T-helper 17 cell (primary cell): Measurements from ENCODE around the gene PEDS1. TPM values are rescaled to one million over a fixed set of nuclear protein-coding genes. Genes with fewer than 3 reads are reported as not detected.

Experiments
- ATAC-seq: fragments of 150-1000 bp; cut with Tn5 transposase; 2 replicates; pipeline ENCODE4 v1.10.0; 2021; ENCODE audit warnings: mild to moderate bottlenecking, moderate library complexity
- DNase-seq, 3 donors: peaks; one replicate each; pipeline versions ENCODE4 v3.0.0 to v3.0.0-alpha.2; 2020 to 2021
- H3K9me3 ChIP-seq: one replicate; pipeline ENCODE4 v1.7.0; 2013; ENCODE audit warnings: low read length, mild to moderate bottlenecking; ENCODE audit not compliant: control insufficient read depth, poor library complexity, severe bottlenecking
- H3K27ac Mint-ChIP-seq: one replicate; pipeline ENCODE4 v1.8.0; 2022; ENCODE audit warnings: mild to moderate bottlenecking, moderate library complexity, mixed read lengths
- H3K27me3 Mint-ChIP-seq: one replicate; pipeline ENCODE4 v1.8.0; 2022; ENCODE audit warnings: mixed read lengths
- H3K36me3 Mint-ChIP-seq: one replicate; pipeline ENCODE4 v1.8.0; 2022; ENCODE audit warnings: low read depth, mixed read lengths
- H3K4me1 Mint-ChIP-seq: one replicate; pipeline ENCODE4 v1.8.0; 2022; ENCODE audit warnings: mild to moderate bottlenecking, mixed read lengths
- H3K4me3 Mint-ChIP-seq: one replicate; pipeline ENCODE4 v1.8.0; 2022; ENCODE audit warnings: mild to moderate bottlenecking, moderate library complexity, mixed read lengths
- total RNA-seq, 4 donors: library from RNA in 2 of 4; stranded (reverse) in 2 of 4; gene quantifications; one replicate each; pipeline ENCODE4 v1.2.3 and lab custom pipeline; 2022 to 2026

PEDS1 gene
- total RNA-seq, 2 donors from 2014 or later: 14.3 to 22.6 TPM

DNA sequence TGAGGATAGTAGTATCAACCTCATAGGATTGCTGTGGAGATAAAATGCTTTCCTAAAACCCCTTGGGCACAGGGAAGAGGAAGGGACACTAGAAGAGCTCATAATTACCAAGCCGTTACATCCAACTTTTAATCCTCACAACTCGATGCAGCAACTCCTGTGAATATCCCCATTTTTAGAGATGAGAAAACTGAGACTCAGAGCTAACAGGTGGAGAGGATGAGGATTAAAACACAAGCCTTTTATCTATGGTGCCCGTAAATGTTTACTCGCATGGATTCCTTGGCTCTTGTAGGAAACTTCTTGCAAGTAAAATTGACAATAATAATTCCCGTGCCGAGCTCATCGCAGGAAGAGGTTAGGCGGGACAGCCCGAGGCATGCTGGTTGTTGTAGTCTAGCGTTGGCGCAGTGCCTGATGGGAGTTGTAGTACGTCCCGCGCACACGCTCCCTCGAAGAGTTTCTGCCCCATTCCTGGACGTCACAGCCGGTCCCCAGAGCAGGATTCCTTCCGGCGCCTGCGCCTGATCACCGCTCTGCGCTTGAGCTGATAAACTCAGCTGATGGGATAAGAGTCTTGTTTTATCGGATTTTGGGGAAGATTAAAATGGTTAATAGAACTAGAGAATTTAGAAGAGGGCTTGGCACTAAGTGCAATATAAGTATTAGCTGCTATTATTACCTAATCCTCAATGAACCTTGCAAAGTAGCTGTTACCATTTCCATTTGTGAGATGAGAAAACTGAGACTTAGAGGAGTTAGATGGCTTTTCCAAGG lies 37.7 kb downstream of the PEDS1 start:
- H3K9me3 ChIP-seq: no peaks in the 10 kb centered on the region
- ATAC-seq (peak; percentile 87), DNase-seq (peak; percentile 79 to 84 (median 79))
- peaks cover 5% of the 10 kb centered on the region for H3K36me3 Mint-ChIP-seq
- H3K4me3 Mint-ChIP-seq: peak overlapping the region; percentile 88
- peak overlapping the region; percentile 88 for H3K27ac Mint-ChIP-seq
- peaks cover 44% of the 10 kb centered on the region for H3K4me1 Mint-ChIP-seq
- no peaks in the 10 kb centered on the region for H3K27me3 Mint-ChIP-seq

DNA sequence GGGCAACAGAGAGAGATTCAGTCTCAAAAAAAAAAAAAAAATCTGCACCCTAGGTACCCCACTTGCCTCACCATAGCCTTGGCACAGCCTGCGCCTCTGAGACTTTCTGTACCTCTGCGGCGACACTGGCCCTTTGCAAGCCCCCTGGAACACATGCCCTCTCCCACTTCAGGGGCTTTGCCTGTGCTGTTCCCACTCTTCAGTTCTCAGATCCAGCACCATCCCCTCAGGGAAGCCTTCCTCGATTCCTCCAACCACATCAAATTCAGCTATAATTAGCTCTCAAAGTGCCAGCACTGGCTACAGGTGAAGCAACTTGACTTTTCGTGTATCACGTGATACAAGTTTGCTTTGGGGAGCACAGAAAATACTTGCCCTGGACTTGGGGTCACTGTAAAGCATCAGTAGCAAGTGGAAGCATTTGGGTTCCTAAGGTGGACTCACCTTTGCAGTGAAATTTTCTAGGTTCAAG lies 38.4 kb downstream of the PEDS1 start:
- ATAC-seq (no peak), DNase-seq (no peak)
- H3K27ac Mint-ChIP-seq: peak overlapping the region; percentile 88
- H3K4me1 Mint-ChIP-seq: peaks cover 50% of the 10 kb centered on the region
- H3K9me3 ChIP-seq: no peaks in the 10 kb centered on the region
- H3K27me3 Mint-ChIP-seq: no peaks in the 10 kb centered on the region
- H3K36me3 Mint-ChIP-seq: peaks cover 7% of the 10 kb centered on the region
- H3K4me3 Mint-ChIP-seq: peak overlapping the region; percentile 88

DNA sequence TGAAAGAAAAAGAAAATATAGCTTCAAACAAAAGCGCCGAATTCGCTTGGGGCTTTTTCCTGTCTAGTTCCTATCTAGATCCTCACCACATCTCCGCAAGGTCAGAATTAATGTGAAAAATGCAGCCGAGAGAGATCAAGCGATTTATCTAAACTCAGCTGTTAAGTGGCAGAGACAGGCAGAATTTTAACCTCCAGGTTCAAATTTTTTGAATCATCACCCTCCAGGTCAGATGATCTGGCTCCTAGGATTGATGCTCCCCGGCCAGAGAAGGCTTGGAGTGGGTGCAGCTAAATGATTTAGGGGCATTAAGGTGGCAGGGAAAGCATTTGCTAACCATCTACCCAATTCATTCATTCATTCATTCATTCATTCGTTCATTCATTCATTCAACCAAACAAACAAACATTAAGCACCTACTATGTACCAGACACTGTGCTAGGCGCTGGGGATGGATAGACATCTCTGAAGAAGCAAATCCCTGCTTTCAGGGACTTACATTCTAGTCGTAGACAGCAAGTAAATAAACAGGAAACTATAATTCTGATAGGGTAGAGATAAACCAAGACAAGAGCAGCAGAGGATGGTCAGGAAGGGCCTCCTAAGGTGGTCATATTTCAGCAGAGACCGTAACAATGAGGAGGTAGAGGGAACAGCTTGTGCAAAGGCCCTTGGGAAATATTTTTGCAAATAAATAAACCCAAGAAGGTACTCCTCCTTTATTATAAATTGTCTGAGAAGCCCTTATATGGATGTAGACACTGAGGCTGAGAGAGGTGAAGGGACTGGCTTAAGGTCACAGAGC lies 39.9 kb downstream of the PEDS1 start:
- Mint-ChIP-seq H3K4me1 (peaks cover 62% of the 10 kb centered on the region), H3K36me3 (peaks cover 7% of the 10 kb centered on the region), H3K27me3 (no peaks in the 10 kb centered on the region), H3K4me3 (peak overlapping the region; percentile 99), H3K27ac (peak overlapping the region; percentile 99)
- H3K9me3 ChIP-seq: no peaks in the 10 kb centered on the region
- no peak for DNase-seq
- ATAC-seq: no peak

DNA sequence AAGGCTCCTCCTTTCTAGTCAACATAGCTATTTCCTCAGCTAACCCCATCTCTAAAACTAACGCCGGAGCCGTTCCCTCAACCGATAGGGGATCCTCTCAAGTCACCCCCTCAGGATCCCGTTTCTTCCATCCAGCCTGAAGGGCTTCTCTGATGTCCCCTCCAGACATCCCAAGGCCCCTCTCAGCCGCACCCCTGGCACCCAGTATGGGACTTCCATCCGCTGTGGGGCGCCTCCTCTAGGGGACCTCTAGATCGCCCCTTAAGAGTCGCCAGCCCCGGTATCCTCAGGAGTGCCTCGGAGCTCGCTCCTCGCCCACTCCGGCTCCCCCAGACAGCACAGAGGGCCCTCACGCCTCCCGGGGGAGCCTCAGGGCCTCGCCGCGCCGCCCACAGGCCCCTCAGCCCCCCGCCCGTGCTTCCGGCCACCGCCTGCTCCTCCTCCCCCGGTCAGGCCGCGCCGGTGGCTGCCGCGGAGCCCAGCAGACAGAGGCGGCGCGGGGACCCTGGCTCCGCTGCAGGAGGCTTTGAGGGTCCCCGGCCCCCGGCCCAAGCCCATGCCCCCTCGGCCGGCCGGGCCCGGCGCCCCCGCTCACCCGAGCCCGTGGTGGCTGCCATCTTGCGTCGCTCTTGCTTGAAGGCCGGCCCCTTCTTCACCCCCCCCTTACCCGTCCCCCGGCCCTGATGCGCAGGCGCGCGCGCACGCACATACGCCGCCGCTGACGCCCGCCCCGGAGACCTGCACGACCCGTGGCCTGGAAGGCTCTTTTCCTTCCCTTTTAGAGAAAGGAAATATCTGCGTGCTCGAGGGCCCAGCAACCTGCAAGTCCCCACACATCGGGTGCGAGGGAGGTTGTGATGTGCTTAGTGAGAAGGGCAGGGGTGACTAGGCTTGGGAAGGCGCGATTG lies 40.8 kb downstream of the PEDS1 start, which contains the start of gene UBE2V1:
Gene UBE2V1 (minus strand): TSS at position 639 of the 908 bp plus-strand sequence. CDS start 22 bp downstream, at position 617.
- Mint-ChIP-seq H3K27me3 (no peaks in the 10 kb centered on the region), H3K4me1 (peaks cover 70% of the 10 kb centered on the region), H3K4me3 (peak within 1 kb of the TSS; percentile 99)

DNA sequence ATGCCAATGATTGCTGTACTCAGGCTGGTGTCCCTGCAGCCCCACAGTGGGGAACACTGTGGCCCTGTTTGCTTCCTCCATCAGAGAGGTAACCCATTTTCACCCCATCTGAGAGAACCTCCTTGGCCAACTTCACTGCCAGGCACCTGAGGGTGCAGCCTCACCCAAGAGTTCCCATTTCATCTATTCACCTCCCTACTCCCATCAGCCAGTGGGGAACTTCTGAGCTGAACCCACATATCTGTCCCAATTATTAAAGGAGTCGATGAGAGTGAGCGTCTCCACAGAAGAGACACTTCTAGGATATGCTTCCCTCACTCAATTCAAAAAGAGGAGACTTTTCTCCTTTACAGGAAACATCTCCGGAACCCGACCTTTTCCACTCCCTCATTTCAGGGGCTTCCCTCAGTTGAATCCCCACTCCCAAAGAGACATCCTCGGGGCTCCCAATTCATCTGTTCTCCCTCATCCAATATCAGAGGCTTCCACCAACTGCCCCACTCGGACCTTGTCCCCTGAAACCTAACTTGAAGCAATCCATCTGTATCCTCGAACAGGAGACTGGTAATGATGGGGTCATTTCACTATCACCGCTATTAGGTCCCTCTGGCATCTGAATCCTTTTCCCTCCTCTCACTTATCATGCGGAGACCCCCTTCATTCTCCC lies 41.6 kb downstream of the PEDS1 start:
- Mint-ChIP-seq H3K4me1 (peaks cover 78% of the 10 kb centered on the region), H3K27ac (peak overlapping the region; percentile 99), H3K36me3 (peaks cover 12% of the 10 kb centered on the region), H3K4me3 (peak overlapping the region; percentile 99), H3K27me3 (no peaks in the 10 kb centered on the region)
- ATAC-seq: no peak
- no peak for DNase-seq
- H3K9me3 ChIP-seq: no peaks in the 10 kb centered on the region

More for the DNA sequence above, 40.8 kb downstream of the PEDS1 start, which contains the start of gene UBE2V1:
- ATAC-seq (peak; percentile 82), DNase-seq (peak; percentile 78 to 86 (median 85))
- Mint-ChIP-seq H3K36me3 (peaks cover 10% of the 10 kb centered on the region), H3K27ac (peak within 1 kb of the TSS; percentile 99)
- no peaks in the 10 kb centered on the region for H3K9me3 ChIP-seq

DNA sequence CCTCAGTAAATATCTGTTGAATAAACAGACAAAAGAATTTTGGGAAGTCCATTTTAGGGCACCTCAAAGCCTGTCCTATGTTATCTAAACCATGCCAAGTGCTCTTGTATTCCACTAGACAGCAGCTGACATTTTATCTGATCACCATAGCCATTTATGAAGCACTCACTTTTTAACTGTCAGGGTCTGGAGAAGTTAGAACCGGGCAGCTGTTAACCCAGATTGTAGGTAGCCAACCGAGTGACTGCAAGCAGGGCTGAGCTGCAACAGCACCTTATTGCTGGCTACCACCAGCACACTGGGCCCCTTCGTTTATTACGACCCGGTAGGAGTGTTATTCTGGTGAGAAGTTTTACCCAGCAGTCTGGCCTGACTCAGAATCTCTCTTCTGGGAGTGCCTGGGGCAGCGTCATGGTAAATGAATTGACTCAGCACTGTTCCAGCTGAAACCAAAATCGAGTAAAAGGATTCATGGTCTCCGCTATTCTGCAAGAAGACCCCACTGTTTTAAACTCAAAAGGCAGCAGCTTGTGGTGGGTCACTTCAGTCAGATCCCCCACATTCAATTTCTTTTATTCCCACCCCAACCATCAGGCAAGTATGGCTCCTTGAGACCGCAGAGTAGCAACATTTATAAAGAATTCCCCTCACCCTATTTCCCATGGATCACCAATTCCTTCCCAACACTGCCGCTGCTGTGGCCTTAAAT lies 42.2 kb downstream of the PEDS1 start:
- Mint-ChIP-seq H3K36me3 (peaks cover 12% of the 10 kb centered on the region), H3K4me3 (peak overlapping the region; percentile 99), H3K27me3 (no peaks in the 10 kb centered on the region), H3K27ac (peak overlapping the region; percentile 99), H3K4me1 (peaks cover 76% of the 10 kb centered on the region)
- H3K9me3 ChIP-seq: no peaks in the 10 kb centered on the region
- ATAC-seq (no peak), DNase-seq (no peak)

DNA sequence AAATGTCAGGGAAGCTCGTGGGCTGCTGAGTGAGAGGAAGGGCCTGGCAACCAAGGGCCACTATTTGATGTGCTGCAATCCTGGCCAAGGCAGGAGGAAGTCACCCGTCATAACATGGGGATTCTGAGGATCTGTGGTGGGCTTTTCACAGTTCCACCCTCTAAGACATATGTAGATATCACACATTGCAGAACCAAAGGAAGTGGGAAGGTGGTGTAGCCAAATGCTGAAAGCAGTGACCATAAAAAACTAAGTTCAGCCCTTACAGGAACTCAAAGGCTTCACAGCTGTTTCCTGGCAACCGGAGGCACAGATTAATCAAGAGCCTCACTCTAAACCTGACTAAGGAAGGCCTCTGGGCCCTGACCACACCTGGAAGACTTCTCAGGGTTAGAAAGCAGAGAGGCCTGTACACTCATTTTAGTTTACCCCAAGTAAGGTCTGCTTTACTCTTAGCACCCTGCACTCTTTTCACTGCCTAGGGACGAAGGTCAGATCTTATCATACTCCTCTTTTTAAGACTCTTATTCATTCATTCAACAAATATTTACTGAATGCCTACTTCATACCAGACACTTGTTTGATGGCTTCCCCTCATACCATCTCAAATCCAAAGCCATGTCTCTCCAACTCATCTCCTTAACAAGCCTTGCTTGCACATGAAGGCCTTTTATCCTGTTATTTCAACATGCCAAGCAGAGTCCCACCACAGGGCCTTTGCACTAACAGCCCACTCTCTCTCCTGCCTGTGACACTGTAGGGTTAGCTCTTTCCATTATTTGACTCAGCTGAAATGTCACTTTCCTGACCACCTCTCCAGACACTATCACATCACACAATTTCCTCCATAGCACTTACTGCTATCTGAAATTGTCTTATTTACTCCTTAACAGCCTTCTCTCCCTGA lies 43.1 kb downstream of the PEDS1 start:
- Mint-ChIP-seq H3K4me3 (peak overlapping the region; percentile 80), H3K4me1 (peaks cover 73% of the 10 kb centered on the region), H3K27me3 (no peaks in the 10 kb centered on the region), H3K36me3 (peaks cover 10% of the 10 kb centered on the region), H3K27ac (peak overlapping the region; percentile 99)
- DNase-seq (no peak), ATAC-seq (peak; percentile 16)
- H3K9me3 ChIP-seq: no peaks in the 10 kb centered on the region

DNA sequence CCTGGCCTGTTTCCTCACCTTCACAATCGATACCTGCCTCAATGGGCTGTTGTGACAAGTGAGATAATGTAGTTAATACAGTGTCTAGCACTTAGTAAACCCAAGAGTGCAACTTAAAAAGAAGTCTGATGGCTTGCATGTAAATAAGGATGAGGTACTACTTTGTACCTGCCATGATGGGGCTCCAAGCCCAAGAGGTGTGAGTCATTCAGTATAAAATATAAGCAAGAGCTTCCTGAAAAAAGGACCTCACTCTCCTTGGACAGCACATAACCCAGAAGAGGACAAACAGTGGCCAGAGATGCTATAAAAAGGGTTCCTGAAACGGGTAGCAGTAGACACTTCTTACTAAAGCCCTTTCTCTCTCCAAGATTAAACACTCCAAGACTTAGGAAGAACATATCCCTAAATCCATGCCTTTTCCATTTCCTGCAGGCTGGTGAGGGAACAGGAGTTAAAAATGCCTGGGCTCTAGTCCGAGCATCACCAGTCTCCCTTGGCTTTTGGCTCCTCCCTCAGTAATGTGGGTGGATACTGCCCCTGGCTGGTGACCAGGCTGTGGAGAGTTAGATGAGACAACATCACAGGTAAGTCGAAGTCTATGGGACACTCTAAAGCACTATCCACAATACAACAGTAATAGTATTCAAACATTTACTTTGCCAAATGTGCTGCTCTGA lies 44.8 kb downstream of the PEDS1 start:
- H3K4me3 Mint-ChIP-seq: no peak overlapping the region

DNA sequence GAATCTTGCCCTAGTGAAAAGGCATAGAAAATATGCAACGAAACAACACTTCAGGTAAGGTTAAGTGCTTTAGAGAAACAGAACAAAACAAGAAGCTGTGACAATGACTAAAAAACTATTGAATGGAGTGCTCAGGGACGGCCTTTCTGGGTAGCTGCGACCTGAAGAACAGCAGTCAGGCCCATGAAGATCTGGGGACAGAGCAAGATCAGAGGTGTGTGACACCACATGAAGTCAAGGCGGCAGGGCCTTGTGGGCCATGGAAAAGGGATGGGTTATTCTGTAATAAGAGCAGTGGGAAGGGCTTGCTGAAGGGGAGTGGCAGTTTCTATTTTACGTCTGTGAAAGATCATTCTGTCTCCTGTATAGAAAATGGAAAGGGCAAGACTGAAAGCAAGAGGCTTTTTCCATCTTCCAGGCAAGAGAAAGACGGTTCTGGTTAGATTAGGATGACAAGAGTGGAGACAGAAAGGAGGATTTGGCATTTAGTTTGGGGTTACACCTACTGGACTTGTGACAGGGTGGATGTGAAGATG lies 45.7 kb downstream of the PEDS1 start:
- no peaks in the 10 kb centered on the region for H3K27me3 Mint-ChIP-seq
- ATAC-seq (no peak), DNase-seq (no peak)
- peaks cover 11% of the 10 kb centered on the region for H3K36me3 Mint-ChIP-seq
- peak overlapping the region; percentile 88 for H3K27ac Mint-ChIP-seq
- no peaks in the 10 kb centered on the region for H3K9me3 ChIP-seq
- H3K4me1 Mint-ChIP-seq: peaks cover 62% of the 10 kb centered on the region
- H3K4me3 Mint-ChIP-seq: peak overlapping the region; percentile 77

More for the DNA sequence above, 44.8 kb downstream of the PEDS1 start:
- no peak for DNase-seq
- peaks cover 10% of the 10 kb centered on the region for H3K36me3 Mint-ChIP-seq
- H3K27me3 Mint-ChIP-seq: no peaks in the 10 kb centered on the region
- peak overlapping the region; percentile 88 for H3K27ac Mint-ChIP-seq
- no peak for ATAC-seq
- no peaks in the 10 kb centered on the region for H3K9me3 ChIP-seq
- peaks cover 65% of the 10 kb centered on the region for H3K4me1 Mint-ChIP-seq

DNA sequence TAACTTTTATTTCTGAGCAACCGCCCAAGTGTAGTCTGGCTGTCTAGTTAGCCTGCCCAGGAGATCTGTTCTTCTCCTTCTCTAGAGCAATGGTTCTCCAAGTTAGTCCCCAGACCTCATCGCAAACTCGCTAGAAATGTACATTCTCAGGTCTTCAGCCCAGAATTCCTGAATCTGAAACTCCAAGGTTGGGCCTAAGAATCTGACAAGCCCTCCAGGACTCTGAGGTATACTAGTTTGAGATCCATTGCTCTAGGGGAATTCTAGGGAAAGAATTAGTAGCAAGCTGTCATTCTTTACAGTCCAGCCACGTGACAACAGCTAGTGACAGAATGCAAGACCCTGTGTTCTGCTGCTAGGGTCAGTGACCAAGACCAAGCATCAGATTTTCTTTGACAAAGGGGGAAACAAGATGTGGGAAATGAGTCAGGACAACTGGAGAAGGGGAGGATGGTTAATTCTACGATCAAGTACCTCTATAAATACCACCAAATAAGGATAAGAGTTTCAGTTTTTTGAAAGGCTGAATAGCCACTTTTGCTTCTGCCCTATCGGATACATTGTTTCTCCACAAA lies 46.4 kb downstream of the PEDS1 start:
- no peak for ATAC-seq
- H3K27me3 Mint-ChIP-seq: no peaks in the 10 kb centered on the region
- H3K36me3 Mint-ChIP-seq: peaks cover 10% of the 10 kb centered on the region
- H3K4me3 Mint-ChIP-seq: no peak overlapping the region
- peak overlapping the region; percentile 88 for H3K27ac Mint-ChIP-seq
- no peaks in the 10 kb centered on the region for H3K9me3 ChIP-seq
- DNase-seq: no peak
- H3K4me1 Mint-ChIP-seq: peaks cover 63% of the 10 kb centered on the region
